A549 (cell line): ENCODE measurements around the gene AQP10. TPM values are rescaled to one million over a fixed set of nuclear protein-coding genes. Genes with fewer than 3 reads are reported as not detected.

Experiments used
- ATAC-seq, 2 experiments: fragments of 200-7000 bp in 1 of 2; fragments of >200 bp in 1 of 2; cut with Nextera tagmentation in 1 of 2; cut with Tn5 transposase in 1 of 2; 3 replicates each; pipeline versions ENCODE4 v1.8.0 to v1.9.1; 2018 to 2020; ENCODE audit warnings: mild to moderate bottlenecking in 1 of 2, moderate library complexity in 1 of 2
- CTCF ChIA-PET: fragments of 300-600 bp; sonication (Branson Sonifier 250); formaldehyde crosslinking; extraction: SDS; loops from one replicate; lab custom pipeline; 2021; ENCODE audit warnings: antibody characterized with exemption, inconsistent platforms; lab: Yijun Ruan, JAX
- POLR2A ChIA-PET: fragments of 350-600 bp; formaldehyde crosslinking; extraction: SDS; loops from one replicate; lab custom pipeline; 2021; ENCODE audit warnings: antibody characterized with exemption, inconsistent platforms; lab: Yijun Ruan, JAX
- DNase-seq, 2 experiments: peaks; one replicate each; pipeline versions ENCODE4 v3.0.0 to v3.0.0-alpha.2; 2011 to 2016; ENCODE audit warnings: low read depth in 1 of 2, low spot score in 1 of 2
- FAIRE-seq: peaks from 2 replicates; lab custom pipeline; 2011; peaks lifted over from hg19 to GRCh38; lab: Jason Lieb, UNC
- H3K27ac ChIP-seq, 2 experiments: fragments of >200 bp; sonication (Bioruptor Twin); formaldehyde crosslinking; 3 replicates each; pipeline ENCODE4 v1.5.1; 2016 to 2017
- H3K4me1 ChIP-seq: fragments of >200 bp; sonication (Bioruptor Twin); formaldehyde crosslinking; 3 replicates; pipeline ENCODE4 v1.6.1; 2016
- H3K4me2 ChIP-seq: fragments of >200 bp; sonication (Bioruptor Twin); formaldehyde crosslinking; 3 replicates; pipeline ENCODE4 v1.6.1; 2016
- H3K4me3 ChIP-seq: fragments of >200 bp; sonication (Bioruptor Twin); formaldehyde crosslinking; 3 replicates; pipeline ENCODE4 v1.5.1; 2016
- H3K9me3 ChIP-seq: fragments of >200 bp; sonication (Bioruptor Twin); formaldehyde crosslinking; 3 replicates; pipeline ENCODE4 v1.6.1; 2016
- BHLHE40 ChIP-seq: IDR thresholded peaks from 2 replicates; pipeline ENCODE4 v1.6.1; 2012; ENCODE audit warnings: low read depth, low read length, inconsistent platforms
- CBX8 ChIP-seq: fragments of 200-600 bp; sonication (generic); IDR thresholded peaks from 2 replicates; pipeline ENCODE4 v1.6.1; 2016
- CHD2 ChIP-seq: fragments of 150-350 bp; IDR thresholded peaks from 2 replicates; pipeline ENCODE4 v1.6.1; 2014; ENCODE audit warnings: low read length; ENCODE audit not compliant: partially characterized antibody
- EHF ChIP-seq: fragments of 250-450 bp; sonication (Bioruptor Pico); IDR thresholded peaks from 2 replicates; pipeline ENCODE4 v1.5.0; 2020; ENCODE audit warnings: mild to moderate bottlenecking
- ESRRA ChIP-seq: fragments of 150-350 bp; IDR thresholded peaks from 2 replicates; pipeline ENCODE4 v1.6.1; 2014; ENCODE audit warnings: mild to moderate bottlenecking, low read length, borderline replicate concordance
- FOSB ChIP-seq: fragments of 250-450 bp; sonication (Bioruptor Pico); IDR thresholded peaks from 2 replicates; pipeline ENCODE4 v1.5.0; 2020; ENCODE audit warnings: mild to moderate bottlenecking, moderate library complexity
- HDAC2 ChIP-seq: fragments of 200-600 bp; sonication (generic); IDR thresholded peaks from 2 replicates; pipeline ENCODE4 v1.6.1; 2016
- HEYL ChIP-seq: fragments of 250-450 bp; sonication (Bioruptor Pico); IDR thresholded peaks from 2 replicates; pipeline ENCODE4 v1.8.0; 2021; ENCODE audit warnings: mild to moderate bottlenecking, moderate library complexity
- NFE2L2 ChIP-seq: fragments of 150-350 bp; conservative IDR thresholded peaks from 2 replicates; pipeline ENCODE4 v1.6.1; 2014; ENCODE audit warnings: low read length
- NPAS2 ChIP-seq: fragments of 250-450 bp; sonication (Bioruptor Pico); IDR thresholded peaks from 2 replicates; pipeline ENCODE4 v1.8.0; 2022; ENCODE audit warnings: mild to moderate bottlenecking, moderate library complexity, borderline replicate concordance
- RAD21 ChIP-seq, 2 experiments: fragments of >200 bp in 1 of 2; sonication (Bioruptor Twin) in 1 of 2; formaldehyde crosslinking in 1 of 2; IDR thresholded peaks in 1 of 2; conservative IDR thresholded peaks in 1 of 2; 2 replicates in 1 of 2; 3 replicates in 1 of 2; pipeline ENCODE4 v1.6.1; 2012 to 2018; ENCODE audit warnings: inconsistent platforms in 1 of 2
- RFX5 ChIP-seq: fragments of 450-650 bp; IDR thresholded peaks from 2 replicates; pipeline ENCODE4 v1.7.1; 2014; ENCODE audit warnings: antibody characterized with exemption, mild to moderate bottlenecking, moderate library complexity
- RNF2 ChIP-seq: fragments of 200-600 bp; sonication (generic); IDR thresholded peaks from 2 replicates; pipeline ENCODE4 v1.6.1; 2016; ENCODE audit warnings: low read depth, mild to moderate bottlenecking, antibody characterized with exemption, moderate library complexity, borderline replicate concordance
- SREBF2 ChIP-seq: fragments of 450-650 bp; IDR thresholded peaks from 2 replicates; pipeline ENCODE4 v1.6.1; 2014; ENCODE audit warnings: mild to moderate bottlenecking, moderate library complexity
- ZNF302 ChIP-seq: fragments of 250-450 bp; sonication (Bioruptor Pico); IDR thresholded peaks from 2 replicates; pipeline ENCODE4 v1.9.0; 2021; ENCODE audit warnings: inconsistent platforms, mild to moderate bottlenecking, moderate library complexity
- WGBS: methylation state at CpG from one replicate; pipeline ENCODE4 v1.1.6; 2017; ENCODE audit errors: missing lambda C conversion rate; 5-methylcytosine and 5-hydroxymethylcytosine counted together
- polyA plus RNA-seq, 4 experiments: library from polyadenylated mRNA; depleted of rRNA in 3 of 4; stranded (reverse); fragments of >200 nt; fragmentation: RNase III in 1 of 4; extraction: RNeasy Plus Mini Kit Qiagen cat#74134 plus additional on column Dnase treatment in 1 of 4; gene quantifications; 2 replicates in 3 of 4; 3 replicates in 1 of 4; pipeline ENCODE4 v1.2.3, GENCODE V29; 2011 to 2017
- TF ChIP-seq, protein P1 (sequence below): IDR thresholded peaks from 2 replicates; pipeline ENCODE4 v1.6.1; 2012; ENCODE audit warnings: low read depth, borderline replicate concordance
- TF ChIP-seq, protein P2 (sequence below): fragments of >200 bp; sonication (Bioruptor Twin); formaldehyde crosslinking; IDR thresholded peaks from 2 replicates; pipeline ENCODE4 v1.6.1; 2016

The AQP10 gene
- polyA plus RNA-seq, 2 of the 4 experiments (the other 2 are of a cell fraction) = not detected

- ChIA-PET CTCF (interaction anchor here (0.6 to 1.1 kb wide), 7 partner anchors 12 to 268 kb away, joined by 3 read pairs; no protein-coding TSS in a partner anchor), POLR2A (no interaction called here)
- H3K4me2 ChIP-seq = no peak overlapping the region
- DNase-seq = no peak
- no peak overlapping the region for H3K27ac ChIP-seq
- no peaks in the 10 kb centered on the region for H3K4me1 ChIP-seq
- no peak overlapping the region for H3K4me3 ChIP-seq
- TF ChIP-seq NFE2L2 (no peak), NPAS2 (CRISPR knock-in tag) (no peak), FOSB (CRISPR knock-in tag) (no peak)
- no peak for FAIRE-seq
- no peak for ATAC-seq
- peaks cover 24% of the 10 kb centered on the region for H3K9me3 ChIP-seq
- WGBS = 35% methylated on average over 1 of the region's 1 CpG
Measured at GRCh38 chr1:154290921-154291320, 30.0 kb upstream of the AQP10 start.

DNA sequence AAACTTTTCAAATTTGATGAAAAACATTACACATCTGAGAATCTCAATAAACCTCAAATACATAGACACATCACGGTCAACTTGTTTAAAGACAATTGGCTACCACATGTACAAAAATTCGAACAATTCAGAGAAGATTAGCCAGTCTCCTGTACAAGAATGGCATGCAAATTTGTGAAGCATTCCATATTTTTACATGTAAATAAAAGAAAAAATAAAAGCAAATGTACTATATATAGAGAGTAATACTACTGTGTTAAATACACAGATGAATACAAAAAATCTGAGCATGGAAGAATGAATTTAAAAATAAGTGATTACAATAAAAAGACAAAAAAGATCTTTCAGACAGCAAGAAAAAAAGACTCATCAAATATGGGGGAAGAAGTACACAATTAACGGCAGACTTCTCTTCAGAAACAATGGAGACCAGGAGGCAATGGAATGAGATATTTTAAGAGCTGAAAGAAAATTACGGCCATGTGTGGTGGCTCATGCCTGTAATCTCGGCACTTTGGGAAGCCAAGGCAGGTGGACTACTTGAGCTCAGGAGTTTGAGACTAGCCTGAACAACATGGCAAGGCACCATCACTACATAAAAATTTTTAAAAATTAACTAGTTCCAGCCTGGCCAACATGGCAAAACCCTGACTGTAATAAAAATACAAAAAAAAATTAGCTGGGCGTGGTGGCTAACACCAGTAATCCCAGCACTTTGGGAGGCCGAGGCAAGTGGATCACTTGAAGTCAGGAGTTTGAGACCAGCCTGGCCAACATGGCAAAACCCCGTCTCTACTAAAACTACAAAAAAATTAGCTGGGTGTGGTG, 25.3 kb upstream of the AQP10 start:
- ATAC-seq (no peak), FAIRE-seq (no peak), DNase-seq (no peak)
- 26% methylated on average over 8 of the region's 8 CpGs for WGBS
- no peaks in the 10 kb centered on the region for H3K4me1 ChIP-seq
- H3K4me3 ChIP-seq = no peak overlapping the region
- ChIA-PET POLR2A (no interaction called here), CTCF (interaction anchor here (0.6 to 1.5 kb wide), 3 partner anchors 31 to 168 kb away, joined by 3 to 5 read pairs (median 5); no protein-coding TSS in a partner anchor)
- no peak overlapping the region for H3K4me2 ChIP-seq
- TF ChIP-seq BHLHE40 (no peak), HDAC2 (peak; percentile 64; the same call in 1 of the 2 replicates), ZNF302 (no peak), RAD21 (conservative IDR thresholded peaks at IDR 0.05 in 1 of 2, IDR thresholded peaks at IDR 0.05 in 1 of 2) (no peak), SREBF2 (no peak), RNF2 (no peak)
- TF ChIP-seq, protein P1, sequence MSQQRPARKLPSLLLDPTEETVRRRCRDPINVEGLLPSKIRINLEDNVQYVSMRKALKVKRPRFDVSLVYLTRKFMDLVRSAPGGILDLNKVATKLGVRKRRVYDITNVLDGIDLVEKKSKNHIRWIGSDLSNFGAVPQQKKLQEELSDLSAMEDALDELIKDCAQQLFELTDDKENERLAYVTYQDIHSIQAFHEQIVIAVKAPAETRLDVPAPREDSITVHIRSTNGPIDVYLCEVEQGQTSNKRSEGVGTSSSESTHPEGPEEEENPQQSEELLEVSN = no peak
- TF ChIP-seq, protein P2, sequence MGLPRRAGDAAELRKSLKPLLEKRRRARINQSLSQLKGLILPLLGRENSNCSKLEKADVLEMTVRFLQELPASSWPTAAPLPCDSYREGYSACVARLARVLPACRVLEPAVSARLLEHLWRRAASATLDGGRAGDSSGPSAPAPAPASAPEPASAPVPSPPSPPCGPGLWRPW = no peak
- no peak overlapping the region for H3K27ac ChIP-seq
- peaks cover 30% of the 10 kb centered on the region for H3K9me3 ChIP-seq

DNA sequence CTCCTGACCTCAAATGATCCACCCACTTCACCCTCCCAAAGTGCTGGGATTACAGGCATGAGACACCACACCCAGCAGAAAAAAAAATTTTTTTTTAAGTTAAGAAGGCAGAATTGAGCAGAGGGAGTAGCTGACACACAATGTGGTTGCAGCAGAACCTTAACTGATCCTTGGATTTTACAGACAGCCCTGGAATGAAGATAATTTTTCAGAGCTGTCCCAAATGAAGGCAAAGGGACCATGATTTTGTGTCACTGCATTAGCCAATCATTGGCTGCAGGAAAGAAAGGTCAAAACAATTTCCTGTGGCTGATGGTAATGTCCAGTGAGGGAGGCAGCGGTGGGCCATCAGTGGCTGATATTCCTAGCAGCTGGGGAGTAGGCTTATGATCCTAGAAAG, 19.3 kb upstream of the AQP10 start:
- Histone ChIP-seq H3K4me1 (no peaks in the 10 kb centered on the region), H3K9me3 (0 out of 3 replicates have a peak, but pooled peaks cover 4% of the 10 kb centered on the region), H3K4me2 (no peak overlapping the region), H3K27ac (no peak overlapping the region), H3K4me3 (no peak overlapping the region)
- no peak for FAIRE-seq
- CTCF ChIA-PET = interaction anchor here (1.1 kb wide), 2 partner anchors 24 to 33 kb away, joined by 3 read pairs; partner anchors contain the start of gene ATP8B2
- DNase-seq = no peak
- WGBS = 96% methylated on average over 1 of the region's 1 CpG
- no peak for ATAC-seq
- TF ChIP-seq CBX8 (no peak), CHD2 (no peak), SREBF2 (no peak), HEYL (CRISPR knock-in tag) (no peak), FOSB (CRISPR knock-in tag) (no peak), EHF (CRISPR knock-in tag) (no peak)
- POLR2A ChIA-PET = no interaction called here

DNA sequence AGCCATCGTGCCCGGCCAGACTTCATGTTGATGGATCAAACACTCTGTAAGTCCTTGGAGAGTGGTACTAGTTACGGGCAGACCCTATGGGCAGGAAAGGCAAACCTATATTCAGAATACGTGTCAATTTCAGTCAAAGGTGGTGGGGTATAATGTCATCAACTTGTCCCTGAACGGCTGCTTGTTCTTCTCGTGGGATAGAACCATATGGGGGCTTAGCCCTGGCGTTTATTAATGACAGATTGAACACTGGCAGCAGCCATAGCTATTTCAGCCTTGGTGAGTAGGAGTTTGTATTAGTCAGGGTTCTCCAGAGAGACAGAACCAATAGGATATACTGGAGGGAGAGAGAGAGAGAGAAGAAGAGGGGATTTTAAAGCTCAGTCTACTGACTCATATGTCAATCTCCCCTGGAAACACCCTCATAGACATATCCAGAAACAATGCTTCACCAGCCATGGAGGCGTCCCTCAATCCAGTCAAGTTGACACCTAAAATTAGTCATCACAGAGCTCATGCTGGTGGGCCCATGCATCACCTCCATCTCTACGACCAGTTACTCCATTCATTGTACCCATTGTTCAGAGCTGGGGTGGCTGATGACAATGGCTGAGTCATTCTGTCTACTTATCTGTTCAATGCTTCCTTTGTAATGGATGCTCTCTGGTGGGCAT, 16.1 kb upstream of the AQP10 start:
- H3K4me1 ChIP-seq = no peaks in the 10 kb centered on the region
- 30% methylated on average over 9 of the region's 9 CpGs for WGBS
- TF ChIP-seq CBX8 = no peak
- no peak for TF ChIP-seq RFX5
- TF ChIP-seq ESRRA = no peak
- ChIA-PET CTCF (interaction anchor here (0.6 to 2.9 kb wide), 6 partner anchors 13 to 30 kb away, joined by 3 to 12 read pairs (median 4); no protein-coding TSS in a partner anchor), POLR2A (interaction anchor here (0.8 kb wide), 1 partner anchor 314 kb away, joined by 3 read pairs; the partner anchor contains the start of gene RPS27)
- no peak overlapping the region for H3K4me3 ChIP-seq
- DNase-seq (no peak), FAIRE-seq (no peak), ATAC-seq (peak in 1 of 2 experiments; percentile 49; a peak in 3 of 6 replicates)
- no peak overlapping the region for H3K4me2 ChIP-seq
- H3K9me3 ChIP-seq = no peaks in the 10 kb centered on the region
- no peak overlapping the region for H3K27ac ChIP-seq
